Hindlimb muscle (tissue), 1 donor: ENCODE results near the gene VCL. TPM values are rescaled to one million over a fixed set of nuclear protein-coding genes. Genes with fewer than 3 reads are reported as not detected.
"Not testable (repeated sequence)": the region's sequence is repeated elsewhere in the genome, so short reads cannot be mapped to it uniquely, and the experiment has no call there.

Experiments used
- DNase-seq: peaks from one replicate; pipeline ENCODE4 v3.0.0-alpha.2; 2013
- polyA plus RNA-seq: library from polyadenylated mRNA; unstranded; fragments of 120-200 nt; gene quantifications from one replicate; pipeline ENCODE4 v1.2.1, GENCODE V29; 2013; ENCODE audit not compliant: insufficient read length

Gene VCL
- polyA plus RNA-seq, 1 donor, result 164 TPM

DNA sequence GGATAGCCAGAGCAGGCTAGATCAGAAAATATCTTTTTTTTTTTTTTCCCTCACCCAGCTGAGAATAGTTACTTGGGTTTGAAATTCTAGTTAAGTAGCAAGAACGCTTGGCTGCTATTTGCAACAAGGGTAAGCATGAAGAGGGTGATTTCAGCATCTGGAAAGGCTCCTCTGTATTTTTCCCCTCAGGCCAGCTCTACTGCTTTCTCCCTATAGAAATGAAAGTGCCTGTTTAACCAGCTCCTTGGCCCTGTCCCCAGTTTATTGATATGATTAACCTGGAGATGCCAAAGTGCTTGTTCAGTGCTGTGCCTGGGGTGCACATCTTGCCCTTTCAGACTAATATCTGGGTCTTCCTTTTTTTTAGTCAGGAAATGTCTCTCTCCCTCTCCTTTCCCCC lies 115.6 kb downstream of the VCL start:
- DNase-seq, result no peak

DNA sequence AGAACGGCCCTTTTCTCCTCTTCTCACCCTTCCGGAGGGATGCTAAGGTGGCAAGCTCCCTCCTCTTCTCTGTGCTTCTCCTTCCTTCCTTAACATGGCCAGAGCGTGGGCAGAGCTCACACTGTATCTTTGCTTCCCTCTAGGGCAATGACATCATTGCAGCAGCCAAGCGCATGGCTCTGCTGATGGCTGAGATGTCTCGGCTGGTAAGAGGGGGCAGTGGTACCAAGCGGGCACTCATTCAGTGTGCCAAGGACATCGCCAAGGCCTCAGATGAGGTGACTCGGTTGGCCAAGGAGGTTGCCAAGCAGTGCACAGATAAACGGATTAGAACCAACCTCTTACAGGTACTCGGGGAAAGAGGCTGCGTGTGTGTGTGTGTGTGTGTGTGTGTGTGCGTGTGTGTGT lies 116.1 kb downstream of the VCL start:
- DNase-seq, result no peak

DNA sequence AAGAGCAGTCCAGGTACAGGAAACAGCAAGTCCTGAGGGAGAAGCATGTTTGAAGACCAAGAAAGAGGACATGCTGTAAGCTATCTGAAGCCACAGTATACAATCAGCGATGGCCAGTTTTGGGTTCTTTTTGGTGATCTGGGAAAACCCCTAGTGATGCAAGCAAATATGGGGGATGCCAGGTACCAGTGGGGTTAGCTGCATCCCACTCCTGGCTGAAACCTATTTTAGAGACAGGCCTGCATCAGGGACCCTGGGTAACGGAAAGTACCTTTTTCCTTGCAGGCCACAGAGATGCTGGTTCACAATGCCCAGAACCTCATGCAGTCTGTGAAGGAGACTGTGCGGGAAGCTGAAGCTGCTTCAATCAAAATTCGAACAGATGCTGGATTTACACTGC lies 119.8 kb downstream of the VCL start:
- DNase-seq, result no peak

DNA sequence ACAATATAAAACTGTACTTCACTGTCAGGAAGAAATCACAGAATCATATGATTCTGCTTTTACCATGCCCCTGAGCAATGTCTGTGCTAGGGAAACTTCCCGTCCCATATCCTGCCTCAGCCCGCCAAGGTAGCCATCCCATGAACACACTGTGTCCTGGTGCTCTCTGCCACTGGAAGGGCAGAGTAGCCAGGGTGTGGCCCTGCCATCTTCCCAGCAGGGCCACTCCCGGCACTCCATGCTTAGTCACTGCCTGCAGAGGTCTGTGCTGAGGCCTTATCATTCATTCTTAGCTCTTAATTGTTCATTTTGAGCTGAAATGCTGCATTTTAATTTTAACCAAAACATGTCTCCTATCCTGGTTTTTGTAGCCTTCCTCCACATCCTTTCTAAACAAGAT lies 120.9 kb downstream of the VCL start:
- DNase-seq, result no peak

DNA sequence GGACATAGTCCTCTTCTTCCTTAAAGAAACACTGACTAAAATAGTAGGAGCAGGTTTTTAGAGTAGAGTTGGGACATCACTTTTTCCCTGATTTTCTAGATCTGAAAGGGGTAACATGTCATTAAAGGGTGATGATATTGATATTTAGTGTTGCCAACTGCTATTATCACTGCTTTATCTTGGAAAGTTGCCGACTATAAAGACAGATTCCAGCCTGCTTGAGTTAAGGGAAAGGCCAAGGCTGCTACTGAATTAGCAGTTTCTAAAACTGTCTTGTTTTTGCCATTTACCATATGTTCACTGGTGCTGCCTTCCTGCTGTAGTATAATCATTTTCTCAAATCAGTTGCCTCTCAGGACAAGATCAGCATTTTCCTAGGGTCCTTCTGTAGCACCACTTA lies 123.0 kb downstream of the VCL start:
- DNase-seq, result no peak

DNA sequence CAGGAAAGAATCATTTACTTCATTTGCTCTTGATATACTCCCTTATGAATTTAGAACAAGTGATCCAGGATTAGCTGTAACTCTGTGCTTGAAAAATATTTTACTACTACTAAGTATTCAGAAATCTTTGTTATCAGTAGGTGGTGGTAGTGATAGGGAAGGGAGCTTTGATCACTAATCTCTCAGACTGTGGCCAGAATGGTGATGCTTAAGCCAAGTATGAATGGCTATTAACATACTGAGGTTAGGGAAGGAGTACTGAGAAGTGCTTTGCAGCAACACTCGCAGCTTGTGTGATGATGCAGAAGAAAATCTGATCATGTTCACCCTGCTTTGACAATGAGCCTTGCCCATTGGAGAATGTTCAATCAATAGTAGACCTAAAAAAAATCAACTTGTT lies 123.5 kb downstream of the VCL start:
- DNase-seq, result no peak

DNA sequence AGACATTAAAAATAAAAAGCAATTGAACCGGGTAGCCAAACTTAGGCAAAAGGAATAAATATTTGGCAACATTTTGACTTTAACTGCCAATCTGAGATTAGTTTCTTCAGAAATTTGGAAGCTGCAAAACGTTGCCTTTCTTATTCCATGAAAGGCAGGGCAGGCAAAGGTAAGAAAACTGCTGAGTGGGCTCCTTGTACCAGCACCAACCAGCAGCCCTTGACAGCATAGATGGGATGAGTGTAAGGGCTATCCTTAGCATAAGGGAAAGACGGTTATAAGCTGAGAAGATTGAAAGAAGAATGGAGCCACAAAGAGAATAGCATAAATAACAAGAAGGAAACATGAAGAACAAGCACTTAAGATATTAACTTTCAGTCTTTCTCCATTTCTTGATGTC lies 124.1 kb downstream of the VCL start:
- DNase-seq, result no peak

DNA sequence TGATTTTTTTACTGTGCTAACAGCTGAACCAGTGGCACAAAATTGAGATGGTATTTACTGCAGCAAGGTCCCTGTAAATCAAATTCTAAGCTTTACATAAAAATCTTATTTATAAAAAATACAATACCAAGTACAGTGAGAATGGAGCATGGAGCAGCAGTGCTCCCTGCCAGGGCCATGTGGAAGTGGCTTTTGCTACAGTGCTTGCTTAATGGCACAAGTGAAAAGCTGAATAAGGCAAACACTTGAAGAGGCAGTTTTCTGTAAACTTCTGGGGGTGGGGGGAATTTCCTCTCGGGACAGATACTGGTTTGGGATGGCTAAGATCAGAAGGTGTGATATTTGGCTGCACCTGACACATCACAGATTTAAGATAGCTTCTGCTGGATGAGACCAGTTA lies 125.2 kb downstream of the VCL start:
- DNase-seq, result no peak

DNA sequence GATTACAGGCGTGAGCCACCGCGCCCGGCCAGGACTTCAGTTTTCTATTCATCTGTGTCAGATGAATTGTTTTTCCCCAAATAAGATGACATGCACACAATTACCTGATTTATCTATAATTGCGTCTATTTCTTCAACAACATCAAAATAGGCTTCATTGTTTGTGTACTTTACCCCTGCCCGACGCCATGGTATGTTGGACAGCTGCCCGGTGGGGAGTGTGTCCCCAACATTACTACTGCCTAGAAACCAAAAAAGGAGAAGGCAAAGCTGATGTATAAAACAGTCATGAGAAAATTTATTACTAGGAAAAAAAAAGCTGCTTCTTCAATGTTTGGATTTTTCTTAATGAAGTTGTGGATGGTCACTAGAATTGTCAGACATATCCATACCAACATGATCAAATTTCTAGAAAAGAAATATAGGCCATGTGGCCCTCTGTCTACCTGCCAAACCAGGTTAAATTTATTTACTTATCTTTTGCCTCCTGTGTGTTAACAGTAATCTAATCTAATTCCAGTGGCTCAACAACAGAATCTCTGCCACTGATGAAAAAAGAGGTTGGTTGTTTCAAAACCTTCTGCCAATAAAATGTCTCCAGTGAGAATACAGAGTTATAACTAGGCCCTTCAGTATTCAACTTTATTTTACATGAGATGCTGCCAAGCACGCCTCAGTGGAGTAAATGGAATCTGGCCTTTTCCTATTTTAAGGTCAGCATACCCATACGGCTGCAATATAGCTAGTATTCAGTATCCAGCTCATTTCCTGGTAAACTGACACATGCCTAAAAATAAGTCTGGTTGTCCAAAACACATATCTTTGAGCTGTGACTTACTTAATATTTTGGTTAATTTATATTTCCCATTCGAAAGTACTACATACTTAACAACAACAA lies 136.3 kb downstream of the VCL start:
- no peak for DNase-seq

DNA sequence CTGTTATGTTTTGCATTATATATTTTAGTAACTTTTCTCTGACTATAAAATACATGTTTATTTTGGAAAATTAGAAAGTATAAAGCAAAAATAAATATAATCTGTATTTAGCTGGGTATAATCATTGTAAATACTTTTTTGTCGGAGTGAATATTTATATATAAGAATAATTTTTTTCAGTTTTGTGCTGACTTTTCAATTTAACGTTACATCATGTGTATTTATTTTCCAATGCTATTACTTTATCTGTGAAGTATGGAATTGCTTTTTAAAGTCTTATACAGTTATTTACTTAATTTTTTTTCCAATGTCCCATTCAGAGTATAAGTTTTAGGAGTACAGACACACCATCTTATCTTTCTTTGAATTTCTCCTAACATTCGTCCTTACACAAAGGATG lies 137.5 kb downstream of the VCL start:
- DNase-seq, result no peak

DNA sequence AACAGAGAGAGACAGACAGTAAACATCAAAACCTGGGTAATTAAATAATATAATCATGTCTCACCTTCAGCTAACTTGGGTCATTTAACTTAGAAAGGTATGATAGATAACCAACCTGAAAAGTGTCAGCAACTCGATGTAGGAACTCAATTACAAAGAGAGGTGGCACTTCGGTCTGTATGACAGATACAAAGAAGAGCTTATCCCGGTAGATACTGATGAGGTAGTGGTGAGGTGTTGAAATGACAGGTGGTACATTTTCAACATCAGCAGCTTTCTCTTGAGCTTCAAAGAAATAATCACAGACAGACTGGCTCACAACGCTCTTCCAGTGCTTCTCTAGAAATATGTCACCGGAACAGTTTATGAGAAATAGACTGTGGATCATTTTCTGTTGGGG lies 140.1 kb downstream of the VCL start:
- DNase-seq, result no peak

DNA sequence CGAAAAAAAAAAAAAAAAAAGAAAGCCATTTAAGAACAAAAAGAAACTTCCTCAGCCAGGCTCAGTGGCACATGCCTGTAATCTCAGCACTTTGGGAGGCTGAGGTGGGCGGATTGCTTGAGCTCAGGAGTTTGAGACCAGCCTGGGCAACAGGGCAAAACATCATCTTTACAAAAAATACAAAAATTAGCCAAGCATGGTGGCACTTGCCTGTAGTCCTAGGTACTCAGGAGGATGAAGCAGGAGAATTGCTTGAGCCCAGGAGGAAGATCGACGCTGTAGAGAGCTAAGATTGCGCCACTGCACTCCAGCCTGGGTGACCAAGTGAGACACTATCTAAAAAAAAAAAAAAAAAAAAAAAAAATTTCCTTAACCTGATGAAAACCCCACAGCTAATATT lies 140.7 kb downstream of the VCL start:
- not testable (repeated sequence) for DNase-seq

DNA sequence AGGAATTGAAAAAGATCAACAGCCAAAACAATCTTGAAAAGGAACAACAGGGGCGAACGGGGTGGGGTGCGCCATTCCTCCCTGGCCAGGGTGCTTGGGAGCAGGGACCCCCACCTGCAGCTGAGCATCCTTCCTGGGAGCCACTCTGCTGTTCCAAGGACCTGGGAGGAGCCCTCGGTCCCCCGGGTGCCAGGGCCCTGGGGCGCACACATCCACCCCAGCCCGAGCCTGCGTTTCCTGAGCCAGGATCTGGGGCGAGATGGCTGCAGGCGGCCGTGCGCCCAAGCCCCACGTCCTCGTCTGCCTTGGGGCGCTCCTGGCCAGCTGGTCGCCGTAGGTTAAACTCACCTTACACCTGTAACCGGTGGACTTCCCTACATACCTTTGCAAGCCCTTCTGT lies 142.1 kb downstream of the VCL start:
- no peak for DNase-seq

DNA sequence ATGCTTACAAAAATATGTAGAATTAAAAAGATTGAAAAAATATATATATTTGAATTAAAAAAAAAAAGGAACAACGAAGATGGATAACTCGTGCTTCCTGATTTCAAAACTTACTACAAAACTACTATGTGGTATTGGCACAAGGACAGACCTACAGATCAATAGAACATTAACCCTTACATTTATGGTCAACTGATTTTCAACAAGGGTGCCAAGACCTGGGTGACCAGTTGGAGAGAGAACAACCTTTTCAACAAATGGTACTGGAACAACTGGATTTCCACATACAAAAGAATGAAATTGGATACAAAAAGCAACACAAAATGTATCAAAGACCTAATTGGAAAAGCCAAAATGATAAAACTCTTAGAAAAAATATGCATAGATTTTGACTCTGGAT lies 142.6 kb downstream of the VCL start:
- no peak for DNase-seq

DNA sequence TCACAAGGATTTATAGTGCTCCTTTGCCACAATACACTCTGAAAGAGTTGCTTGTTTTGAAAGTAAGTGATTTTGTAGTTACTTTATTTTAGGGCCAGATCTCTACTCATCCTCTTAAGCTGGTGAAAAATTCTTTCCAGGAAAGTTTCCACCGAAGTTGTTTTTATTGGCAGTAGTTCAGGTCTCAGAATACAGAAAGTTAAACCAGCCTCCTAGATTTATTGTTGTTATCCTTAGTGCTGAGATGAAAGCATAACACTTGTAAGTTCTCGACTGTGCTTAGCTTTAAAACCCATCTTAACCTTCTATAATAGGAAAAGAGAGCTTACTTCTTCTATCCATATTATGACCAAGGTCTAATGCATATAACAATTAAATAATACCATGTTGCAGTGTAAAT lies 147.2 kb downstream of the VCL start:
- DNase-seq, result peak; percentile 42

DNA sequence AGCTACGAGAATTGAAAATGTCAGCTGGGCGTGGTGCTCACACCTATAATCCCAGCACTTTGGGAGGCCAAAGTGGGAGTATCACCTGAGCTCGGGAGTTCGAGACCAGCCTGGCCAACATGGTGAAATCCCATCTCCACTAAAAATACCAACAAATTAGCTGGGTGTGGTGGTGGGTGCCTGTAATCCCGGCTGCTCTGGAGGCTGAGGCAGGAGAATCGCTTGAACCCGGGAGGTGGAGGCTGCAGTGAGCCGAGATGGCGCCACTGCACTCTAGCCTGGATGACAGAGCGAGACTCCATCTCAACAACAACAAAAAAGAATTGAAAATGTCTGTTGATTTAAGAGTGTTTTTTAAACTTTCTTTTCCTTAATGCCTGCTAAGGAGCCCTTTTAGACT lies 149.1 kb downstream of the VCL start:
- DNase-seq, result not testable (repeated sequence)

DNA sequence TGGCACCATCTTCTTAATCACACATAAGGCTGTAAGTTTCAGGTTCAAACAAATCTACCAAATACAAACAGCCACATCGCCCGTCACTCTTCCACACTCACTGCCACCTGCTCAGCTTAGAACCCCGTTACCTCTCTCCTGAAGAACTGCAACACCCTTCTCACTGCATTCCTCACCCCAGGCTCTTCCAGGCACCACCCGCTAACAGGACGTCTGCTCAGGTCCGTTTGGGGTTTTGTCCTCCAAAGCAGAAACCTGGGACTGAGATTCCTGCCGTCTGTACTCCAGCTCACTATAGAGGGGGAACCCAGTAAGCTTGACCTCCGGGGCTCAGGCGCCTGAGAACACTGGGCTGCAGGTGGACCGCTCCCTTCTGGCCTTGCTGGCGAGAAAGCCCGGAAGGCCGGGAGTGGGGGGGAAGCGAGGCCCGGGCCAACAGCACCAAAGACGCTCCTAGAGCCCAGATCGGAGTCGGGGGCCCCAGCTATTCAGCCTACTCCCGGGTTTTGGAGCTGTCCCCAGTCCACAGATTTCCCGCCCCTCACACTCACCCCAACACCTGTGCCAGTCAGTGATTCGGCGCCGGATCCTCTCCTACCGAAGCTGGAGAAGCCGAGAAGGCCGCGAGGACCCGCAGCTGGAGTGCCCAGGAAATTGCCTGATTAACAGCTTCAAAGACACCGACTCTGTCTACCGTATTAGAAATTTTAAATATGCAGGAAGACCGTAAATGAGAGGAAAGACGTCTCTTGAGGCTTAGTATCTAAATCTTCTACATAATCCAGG lies 152.5 kb downstream of the VCL start, which contains the start of gene AP3M1:
Gene AP3M1, minus strand, starts transcription at position 625 of the 786 bp plus-strand sequence. CDS start 12,449 bp downstream, outside the sequence.
- DNase-seq, result no peak

DNA sequence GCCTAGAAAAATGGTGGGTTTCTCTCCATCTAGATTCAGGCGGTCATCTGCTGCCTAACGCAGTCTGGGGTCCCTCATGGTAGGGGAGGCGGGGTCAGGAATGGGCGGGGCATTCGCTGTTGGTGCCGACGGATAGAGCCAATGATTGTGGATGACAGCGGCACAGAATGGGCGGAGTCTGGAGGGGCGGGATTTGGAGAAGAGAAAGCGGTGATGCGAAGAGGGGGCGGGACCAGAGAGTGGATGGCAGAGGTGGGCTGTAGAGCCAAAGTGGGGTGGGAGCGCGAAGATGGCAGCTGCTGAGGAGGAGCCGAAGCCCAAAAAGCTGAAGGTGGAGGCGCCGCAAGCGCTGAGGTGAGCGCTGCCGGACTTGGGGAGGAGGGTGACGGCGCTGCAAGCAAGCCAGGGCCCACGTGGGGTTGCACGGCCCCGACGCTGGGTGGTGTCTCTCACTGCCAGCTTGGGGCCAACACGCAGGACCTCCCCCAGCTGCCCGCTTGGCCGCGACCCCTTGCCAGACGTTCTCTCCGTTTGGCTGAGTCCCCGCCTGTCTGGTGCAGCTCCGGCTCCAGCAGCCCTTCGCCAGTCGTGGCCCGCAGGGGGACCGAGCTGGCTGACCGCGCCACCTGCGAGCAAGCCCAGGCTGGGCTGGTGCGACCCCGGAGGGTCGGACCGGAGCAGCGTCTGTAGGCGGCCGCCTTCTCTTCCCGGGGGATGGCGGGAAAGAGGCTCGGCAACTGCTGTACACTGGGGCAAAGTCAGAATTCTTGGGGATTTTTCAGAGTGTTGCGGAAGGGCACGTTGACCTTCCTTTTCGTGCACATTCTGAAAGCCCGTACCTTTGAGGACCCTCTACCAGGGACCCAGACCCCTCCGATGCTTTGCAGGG lies 153.3 kb downstream of the VCL start, which contains the start of gene ADK:
Gene ADK, plus strand, starts transcription at position 232 of the 889 bp plus-strand sequence. Its CDS starts 58 bp downstream, at position 290.
- peak; percentile 99 for DNase-seq

DNA sequence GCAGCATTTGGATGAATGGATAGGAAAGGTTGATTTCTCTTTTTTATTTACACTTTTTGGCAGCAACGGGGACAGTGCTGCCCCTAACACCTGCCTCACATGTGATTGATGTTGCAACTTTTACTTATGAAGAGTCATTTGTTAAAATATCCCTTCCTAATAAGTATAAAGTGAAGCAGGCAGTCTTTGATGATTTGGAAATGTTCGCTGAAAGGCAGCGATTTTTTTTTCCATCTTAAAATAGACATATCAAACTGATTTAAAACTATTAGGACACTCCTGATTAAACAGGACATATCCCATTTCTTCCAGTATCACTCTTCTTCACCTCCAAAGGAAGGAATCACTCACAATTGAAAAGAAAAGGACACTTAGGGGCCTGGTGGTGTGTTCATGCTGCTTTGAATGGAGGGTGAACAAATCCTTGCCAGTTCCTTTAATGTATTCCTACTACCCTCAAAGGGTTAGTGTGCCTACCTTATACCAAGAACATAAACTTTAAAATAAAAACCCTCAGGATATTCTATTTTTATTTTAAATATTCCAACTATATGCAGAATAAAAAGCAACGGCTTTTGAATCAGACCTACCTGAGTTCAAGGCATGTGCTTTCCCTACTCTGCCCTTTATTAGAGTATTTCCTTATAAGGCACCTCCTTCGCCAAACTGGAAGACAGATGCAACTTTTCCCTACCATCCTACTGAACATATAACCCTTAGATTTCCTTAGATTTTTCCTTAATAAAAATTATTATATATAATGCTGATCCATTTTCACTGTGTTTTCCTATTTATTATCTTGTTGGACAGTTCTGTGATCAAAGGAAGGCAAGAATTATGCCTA lies 154.2 kb downstream of the VCL start:
- no peak for DNase-seq

DNA sequence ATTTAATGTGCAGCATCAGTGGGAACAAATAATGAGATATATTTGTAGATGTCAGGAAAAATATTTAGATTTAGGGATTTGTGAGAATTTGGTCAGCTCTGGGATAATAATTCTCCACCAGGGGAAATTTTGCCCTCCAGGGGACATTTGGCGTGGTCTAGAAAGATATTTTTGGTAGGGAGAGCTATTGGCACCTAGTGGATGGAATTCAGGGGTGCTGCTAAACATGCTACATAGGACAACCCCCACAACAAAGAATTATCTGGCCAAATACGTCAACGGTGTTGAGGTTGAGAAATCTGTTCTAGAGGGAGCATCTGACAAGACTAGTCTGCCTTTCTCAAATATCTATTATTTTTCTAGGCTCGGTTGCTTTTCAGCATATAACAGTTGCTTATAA lies 155.2 kb downstream of the VCL start:
- DNase-seq, result no peak

DNA sequence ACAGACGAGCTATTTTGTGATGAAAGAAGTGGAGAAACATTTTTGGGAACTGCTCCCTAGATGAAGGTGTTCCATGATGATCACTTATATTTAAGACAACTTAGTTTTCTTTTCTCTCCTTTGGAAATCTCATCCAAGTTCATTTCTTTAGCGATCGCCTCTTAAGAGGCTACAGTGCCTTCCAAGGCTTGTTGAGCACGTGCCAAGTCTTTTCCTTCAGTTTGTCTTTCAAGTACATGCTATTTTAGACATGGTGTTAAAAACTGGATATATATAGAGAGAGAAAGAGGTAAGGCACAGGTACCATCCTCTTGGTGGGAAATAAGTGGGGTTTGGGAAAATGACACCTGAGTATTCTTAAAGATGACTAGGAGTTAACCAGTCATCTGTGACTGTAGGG lies 155.8 kb downstream of the VCL start:
- DNase-seq, result no peak

DNA sequence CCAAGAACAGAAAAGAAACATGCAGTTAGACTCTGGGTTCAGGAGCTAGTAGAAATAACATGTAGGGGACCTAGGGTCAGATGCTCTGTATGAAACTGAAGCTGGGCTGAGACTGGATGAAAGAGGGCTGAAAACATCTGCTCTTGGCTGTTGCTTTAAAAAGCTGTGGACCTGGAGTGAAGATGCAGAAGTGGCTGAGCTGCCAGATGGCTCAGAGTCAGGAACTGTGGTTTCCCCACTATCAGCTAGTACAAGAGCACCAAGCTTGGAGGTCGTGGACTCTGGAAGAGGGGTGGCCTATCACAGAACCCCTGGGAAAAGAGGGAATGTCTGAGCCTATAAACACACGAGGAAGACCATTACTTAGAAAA lies 159.0 kb downstream of the VCL start:
- DNase-seq, result peak; percentile 29
